Stimulated activated CD4-positive, alpha-beta T cell treated with anti-CD3 and anti-CD28 coated beads, Interleukin-1b, Interleukin-23, amount 100 ng/mL, for 24 hours (primary cell): ENCODE data around the gene AKT2.

Source experiments
- DNase-seq, 4 experiments: peaks; one replicate each; pipeline ENCODE4 v3.0.0-alpha.2; 2020; ENCODE audit warnings: low read depth in 4 of 4, low spot score in 1 of 4

AKT2 gene

GRCh38 chr19:40302224-40303011, 17.3 kb upstream of the AKT2 start:
- no peak for DNase-seq

DNA sequence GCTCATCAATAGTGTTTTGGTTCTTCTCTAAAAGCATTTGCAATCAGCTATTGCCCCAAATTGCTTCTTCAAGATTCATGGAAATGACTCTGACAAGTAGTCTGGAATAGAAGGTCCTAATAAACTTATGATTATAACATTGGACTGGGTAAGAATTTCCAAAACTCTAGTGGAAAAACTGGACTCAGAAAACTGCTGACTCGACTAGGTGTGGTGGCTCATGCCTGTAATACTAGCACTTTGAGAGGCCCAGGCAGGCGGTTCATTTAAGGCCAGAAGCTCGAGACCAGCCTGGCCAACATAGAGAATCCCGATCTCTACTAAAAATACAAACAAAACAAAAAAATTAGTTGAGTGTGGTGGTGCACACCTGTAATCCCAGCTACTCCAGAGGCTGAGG, 15.5 kb upstream of the AKT2 start:
- no peak for DNase-seq

GRCh38 chr19:40298026-40298425, 12.9 kb upstream of the AKT2 start:
- no peak for DNase-seq

- DNase-seq: no peak
These were observed 9.4 kb upstream of the AKT2 start for GRCh38 chr19:40294560-40294959.

GRCh38 chr19:40286971-40287421, 1.9 kb upstream of the AKT2 start:
- no peak for DNase-seq

GRCh38 chr19:40286235-40286970, 1.3 kb upstream of the AKT2 start:
- no peak for DNase-seq

GRCh38 chr19:40285353-40286234, 449 bp upstream of the AKT2 start:
- DNase-seq: peak; percentile 89 to 95 (median 92)

DNA sequence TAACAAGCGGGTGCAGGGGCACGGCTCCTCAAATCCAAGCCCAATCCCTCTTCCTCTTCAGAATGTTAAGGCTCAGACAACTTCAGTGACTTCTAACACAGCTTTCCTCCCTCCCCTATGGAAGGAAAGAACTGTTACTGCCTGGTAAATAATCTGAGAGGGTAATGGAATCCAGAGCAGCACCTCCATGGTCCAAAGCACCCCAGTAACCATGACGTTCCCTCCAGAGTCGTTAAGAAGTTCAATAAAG, 969 bp downstream of the AKT2 start:
- no peak for DNase-seq

DNA sequence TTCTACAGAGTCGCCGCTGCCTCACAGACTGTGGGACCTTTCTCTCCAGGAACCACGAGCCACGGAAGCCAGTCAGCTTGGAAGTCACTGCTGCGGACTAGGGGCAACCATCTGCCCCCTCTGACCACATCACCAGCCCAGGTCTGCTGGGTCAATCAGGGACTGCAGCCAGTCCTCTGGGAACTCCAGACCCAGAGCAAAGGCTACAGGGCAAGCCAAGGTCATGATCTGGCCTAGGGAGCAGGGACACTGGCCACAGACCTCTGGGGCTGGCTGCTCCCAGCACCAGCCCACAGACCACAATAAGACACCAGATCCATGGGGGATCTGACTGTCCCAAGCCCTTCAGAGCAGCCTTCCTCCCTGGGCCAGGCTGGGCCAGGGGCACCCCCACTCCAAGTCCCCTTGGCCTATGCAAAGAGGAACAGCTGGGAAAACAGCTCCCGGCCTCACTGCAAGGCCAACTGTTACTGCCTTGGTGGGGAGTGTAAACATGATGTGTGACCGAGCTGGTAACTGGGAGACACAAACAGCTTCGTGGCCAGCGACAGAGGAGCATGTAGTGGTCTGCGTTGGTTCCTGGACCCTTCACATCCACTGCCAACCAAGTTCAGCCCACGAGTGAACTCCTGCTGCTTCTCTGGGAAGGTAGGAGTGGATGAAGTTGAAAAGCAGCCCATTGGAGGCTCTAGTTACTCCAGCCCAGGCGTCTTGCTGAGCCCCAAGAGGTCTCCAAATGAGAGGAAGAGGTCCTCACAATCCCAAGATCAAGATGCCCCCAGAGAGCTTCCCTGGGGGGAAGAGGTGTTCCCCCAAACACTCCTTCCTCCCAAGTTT, 1.5 kb downstream of the AKT2 start:
- DNase-seq: no peak

GRCh38 chr19:40282920-40283319, 2.2 kb downstream of the AKT2 start:
- no peak for DNase-seq

DNA sequence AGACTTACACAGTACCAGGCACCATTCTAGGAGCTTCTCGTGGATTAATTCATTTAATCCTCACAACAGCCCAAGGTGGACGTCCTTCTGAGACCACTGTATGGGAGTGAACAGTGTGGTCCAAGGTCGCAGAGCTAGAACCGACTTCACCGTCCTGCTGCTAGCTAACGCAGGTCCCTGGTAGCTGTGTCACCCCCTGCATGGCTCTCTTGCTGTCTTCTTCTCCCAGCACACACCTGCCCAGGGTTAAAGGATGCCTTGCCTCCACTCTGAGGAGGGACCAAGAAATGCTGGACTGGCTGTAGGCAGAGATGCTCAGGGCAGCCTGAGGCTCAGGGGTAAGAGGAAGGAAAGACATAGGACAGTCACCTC, 3.0 kb downstream of the AKT2 start:
- no peak for DNase-seq

- DNase-seq: no peak
These were observed 3.5 kb downstream of the AKT2 start for GRCh38 chr19:40281381-40282208.

DNA sequence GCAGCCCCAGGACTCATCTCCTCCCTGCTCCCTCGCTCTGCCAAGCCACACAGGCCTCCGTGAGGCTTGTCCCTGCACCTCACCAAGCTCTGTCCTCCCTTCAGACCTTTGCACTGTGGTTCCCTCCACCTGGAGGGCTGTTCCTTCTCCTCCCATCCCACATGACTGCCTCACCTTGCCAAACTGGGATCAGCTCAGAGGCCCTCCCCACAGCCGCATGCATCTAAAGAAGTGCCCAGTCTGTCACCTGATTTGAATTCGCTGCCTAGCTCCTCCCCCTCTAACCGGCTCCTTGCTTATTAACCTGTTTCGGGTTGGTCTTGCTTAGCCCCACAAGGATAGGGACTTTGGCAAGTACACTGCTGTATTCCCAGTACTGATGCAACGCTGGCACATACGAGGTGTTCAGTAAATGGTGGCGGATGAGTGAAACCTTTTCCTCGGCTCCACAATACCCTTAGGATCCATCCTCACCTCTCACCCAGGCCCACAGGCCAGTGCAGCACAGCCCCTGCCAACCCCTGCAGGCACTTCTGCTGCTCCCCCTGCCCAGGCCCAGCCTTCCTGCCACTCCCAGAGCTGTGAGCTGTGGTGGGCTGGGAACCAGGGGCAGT, 4.4 kb downstream of the AKT2 start:
- DNase-seq: no peak

DNA sequence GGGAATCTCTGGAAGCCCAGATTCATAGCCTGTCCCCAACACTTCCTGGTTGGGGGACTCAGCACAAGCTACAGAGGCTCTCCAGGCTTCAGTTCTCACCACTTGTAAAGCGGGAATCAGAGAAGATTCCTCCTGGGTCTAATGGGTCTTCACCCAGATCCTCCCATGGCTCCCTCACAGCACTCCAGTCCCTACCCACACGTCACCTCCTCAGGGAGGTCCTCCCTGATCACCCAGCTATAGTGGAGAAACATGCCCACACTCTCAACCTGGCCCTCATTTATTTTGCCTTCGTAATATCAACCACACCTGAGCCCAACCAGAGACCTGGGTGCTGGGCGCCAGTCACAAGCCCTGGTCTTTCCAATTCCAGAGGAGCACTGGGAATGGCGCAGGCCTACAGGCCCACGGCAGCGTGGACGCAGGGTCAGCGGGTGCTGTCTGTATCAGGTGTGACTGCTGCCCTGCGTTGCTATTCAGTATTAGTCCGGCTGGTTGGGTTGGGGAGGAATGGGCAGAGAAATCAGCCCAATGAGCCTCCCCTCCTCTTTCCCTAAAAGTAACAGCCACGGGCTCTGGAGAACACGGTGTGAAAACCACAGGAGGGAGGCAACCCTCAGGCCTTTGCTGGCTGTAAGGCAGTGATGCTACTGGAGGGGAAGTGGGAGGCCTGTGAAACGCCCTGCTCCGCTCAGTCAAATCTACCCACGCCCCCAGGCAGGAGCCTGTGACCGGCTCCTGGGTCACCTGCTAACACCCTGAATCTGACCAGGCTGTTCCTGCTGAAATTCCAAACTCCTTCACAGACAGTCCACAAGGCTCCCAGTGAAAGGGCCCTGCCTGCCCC, 5.2 kb downstream of the AKT2 start:
- DNase-seq: no peak

DNA sequence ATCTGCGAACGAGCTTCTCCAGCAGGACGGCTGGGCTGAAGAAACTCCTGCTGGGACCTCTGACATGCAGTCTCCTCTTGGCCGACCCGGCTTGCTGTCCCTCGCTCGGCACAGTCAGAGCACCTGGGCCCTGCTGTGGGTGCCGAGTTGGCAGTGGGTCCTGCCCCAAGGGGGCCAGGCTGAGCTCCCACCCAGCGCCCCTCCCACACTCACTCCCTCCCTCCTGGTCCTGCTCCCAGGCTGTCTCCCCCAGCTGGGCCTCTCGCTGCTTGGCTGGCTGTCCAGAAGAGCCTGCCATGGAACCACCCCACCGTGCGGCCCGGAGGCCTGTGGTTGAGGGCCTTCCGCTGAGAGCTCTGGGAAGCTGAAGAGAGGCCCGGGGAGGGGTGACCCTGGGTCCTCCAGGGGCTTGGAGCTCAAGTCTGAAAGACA, 6.0 kb downstream of the AKT2 start:
- no peak for DNase-seq

DNA sequence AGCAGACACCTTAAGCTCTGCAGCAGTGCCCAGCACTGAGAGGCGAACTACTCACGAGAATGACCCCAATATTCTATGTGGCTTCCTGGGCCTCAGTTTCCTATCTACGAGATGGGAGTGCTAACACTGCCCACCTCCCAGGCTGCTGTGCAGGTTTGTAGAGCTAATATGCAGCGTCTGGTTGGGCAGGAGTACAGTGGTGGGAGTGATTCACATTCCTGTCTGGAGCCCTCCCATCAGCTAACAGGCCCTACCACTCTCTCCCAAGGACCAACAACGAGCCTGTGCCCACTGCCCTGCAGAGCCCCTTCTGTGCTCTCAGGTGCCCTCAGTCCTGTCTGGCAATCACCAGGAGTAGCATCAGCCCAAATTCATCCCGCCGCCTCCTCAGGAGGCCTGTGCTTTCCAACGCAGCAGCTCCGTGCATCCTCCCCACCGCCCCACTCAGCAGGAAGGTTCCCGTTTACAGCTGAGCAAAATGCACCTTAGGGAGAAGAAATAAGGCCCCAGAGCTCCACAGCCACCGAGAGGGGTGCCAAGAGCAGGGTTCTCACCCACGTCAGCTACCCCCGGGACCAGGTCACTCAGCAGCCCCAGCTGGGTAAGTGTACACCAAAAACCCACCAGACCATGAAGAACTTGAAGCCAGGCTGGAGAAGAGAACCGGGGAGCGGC, 6.6 kb downstream of the AKT2 start:
- no peak for DNase-seq

GRCh38 chr19:40277356-40278059, 7.6 kb downstream of the AKT2 start:
- no peak for DNase-seq
